ENCODE data around the gene ZFC3H1.
"Not testable (repeated sequence)": the region's sequence is repeated elsewhere in the genome, so short reads cannot be mapped to it uniquely, and the experiment has no call there.

The ZFC3H1 gene

DNA sequence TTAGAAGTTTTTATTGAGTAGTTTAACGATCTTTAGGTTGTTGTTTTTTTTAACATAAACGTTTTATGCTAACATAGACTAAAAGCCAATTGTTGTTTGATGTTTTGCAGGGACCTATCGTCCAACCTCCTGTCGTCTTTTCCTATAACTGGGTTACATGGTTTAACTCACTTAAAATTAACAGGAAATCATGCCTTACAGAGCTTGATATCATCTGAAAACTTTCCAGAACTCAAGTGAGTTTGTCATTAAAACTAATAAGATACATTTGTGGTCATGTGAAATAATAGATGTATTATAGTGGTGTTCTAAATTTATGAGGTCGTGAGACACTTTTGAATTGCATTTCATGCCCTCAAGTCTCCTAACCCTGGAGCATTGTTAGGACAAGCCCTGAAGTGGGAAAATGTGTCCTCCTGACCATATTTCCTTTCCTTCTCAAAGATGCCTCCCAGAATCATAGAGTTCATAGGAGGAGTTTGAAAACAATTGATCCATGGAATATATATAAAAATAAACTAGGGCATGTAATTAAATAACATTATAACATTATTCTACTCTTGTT, 84.9 kb downstream of the ZFC3H1 start:
- no peak for DNase-seq (ENCODE audit: low spot score)

DNA sequence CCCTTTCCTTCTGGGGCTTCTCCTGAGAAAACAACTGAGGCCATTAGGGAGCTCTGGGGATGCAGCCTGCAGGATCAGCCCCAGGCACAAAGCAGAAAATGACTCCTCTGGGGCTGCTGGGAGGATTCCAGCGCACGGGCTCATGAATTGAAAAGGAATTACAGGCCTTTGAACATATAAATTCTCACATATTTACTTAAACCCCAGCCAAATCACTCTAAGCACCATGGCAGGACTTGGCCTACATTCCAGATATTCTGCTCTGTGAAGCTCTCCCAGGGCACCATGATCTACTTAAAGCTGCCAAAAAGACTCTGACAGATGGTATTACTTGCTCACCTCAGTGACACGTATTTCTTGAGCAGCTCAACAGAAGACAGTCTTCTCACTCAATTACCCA, 87.2 kb downstream of the ZFC3H1 start:
- no peak for DNase-seq (ENCODE audit: low spot score)

DNA sequence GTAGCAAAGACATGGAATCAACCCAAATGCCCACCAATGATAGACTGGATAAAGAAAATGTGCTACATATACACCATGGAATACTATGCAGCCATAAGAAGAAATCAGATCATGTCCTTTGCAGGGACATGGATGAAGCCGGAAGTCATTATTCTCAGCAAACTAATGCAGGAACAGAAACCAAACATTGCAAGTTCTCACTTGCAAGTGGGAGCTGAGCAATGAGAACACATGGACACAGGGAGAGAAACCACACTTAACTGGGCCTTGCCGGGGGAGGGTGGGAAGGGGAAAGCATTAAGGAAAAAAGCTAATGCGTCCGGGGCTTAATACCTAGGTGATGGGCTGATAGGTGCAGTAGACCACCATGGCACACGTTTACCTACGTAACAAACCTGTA, 93.8 kb downstream of the ZFC3H1 start:
- not testable (repeated sequence) for DNase-seq (ENCODE audit: low spot score)

DNA sequence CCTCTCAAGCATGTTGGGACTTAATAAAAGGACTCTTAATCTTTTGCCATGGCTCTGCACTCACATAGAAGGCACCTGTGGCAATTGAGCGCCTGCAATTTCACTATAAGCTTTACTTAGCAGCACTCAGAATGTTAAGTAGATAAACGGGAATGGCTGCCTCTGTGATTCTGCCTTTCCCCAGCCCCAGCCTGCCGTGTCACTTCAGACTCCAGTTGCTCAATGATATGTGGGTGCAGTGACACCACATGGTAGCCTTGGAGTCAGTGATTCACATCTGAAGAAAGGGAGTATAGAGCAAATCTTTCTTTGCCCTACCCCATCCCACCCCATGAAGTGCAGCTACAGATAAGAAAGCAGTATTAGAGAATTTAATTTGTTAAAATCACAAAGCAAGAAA, 96.1 kb downstream of the ZFC3H1 start:
- DNase-seq (ENCODE audit: low spot score), result no peak

DNA sequence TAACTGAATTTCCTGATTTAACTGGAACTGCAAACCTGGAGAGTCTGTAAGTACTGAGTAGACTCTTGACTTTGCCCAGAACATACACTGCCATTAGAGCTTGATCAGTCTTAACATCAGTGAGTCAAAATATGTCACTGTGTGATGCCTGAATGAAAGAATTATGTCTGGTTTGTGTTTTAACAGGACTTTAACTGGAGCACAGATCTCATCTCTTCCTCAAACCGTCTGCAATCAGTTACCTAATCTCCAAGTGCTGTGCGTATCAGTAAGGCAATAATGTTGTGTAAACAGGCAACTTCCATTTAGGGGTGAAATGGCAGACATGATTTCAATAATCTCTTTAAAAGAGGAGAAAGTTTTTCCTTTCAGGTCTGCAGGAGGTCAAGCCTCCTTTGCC, 97.0 kb downstream of the ZFC3H1 start:
- no peak for DNase-seq (ENCODE audit: low spot score)

DNA sequence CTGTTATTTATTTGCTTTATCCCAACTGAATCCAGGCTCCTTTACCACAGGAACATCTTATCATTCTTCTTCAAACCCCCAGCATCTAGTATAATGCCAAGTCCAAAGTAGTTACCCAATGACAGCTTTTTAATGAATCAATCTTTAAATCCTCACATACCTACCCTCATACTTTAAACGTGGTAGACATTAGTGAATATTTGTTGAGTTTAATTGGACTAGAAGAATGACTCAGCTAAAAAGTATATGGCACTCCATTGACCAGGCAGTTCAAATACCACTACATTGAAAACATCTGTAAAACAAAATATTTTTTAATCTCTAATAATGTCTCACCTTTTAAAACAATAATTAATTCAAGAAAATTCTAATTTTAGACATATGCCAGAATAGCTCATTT, 98.1 kb downstream of the ZFC3H1 start:
- DNase-seq (ENCODE audit: low spot score), result no peak

DNA sequence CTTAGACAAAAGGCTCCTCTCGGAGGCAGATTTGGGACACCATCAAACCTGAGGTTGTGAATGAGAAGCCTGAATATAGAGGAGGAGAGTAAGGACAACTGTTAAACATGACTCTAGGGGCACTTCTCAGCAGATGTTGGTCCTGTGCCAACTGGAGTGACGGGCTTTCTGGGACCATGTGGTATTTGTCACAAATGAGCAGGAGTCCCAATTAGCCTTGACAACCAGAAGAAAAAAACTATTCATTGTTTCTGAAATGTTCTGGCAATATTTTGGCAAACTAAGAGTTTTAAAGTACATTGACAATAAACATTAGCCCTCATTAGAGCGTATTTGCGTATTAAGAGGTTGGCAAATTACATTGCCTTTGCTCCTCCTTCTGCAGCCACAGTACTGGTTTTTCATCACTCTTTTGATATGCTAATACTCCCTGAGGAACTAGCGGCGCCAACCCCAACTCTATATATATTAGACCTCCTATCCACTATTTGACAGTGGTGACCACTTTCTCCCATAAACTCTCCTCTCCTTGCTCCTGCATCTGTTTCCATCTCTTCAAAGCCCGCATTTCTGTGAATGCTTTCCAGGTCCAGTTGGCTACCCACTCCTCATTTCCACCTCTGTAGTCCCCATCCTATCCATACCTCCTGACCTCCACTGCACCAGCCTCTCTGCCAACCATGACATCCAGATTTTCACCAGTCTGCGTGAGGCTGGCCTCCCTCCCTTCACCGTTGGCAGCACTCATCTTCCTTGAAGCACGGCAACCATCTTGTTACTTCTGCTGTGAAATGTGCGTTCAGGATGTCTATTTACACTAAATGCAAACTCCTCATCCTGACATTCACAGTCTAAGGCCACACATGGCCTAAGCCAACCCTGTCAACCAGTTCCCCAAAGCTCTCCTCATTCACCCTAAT, 100.7 kb downstream of the ZFC3H1 start:
- DNase-seq (ENCODE audit: low spot score), result no peak
